A673 (cell line): ENCODE data around the gene EXOC3L4.

ENCODE experiments used
- CTCF ChIP-seq: fragments of 300-800, 200-600 bp; sonication (generic); conservative IDR thresholded peaks from 2 replicates; pipeline ENCODE4 v1.5.1; 2017; ENCODE audit warnings: low read depth, mild to moderate bottlenecking, antibody characterized with exemption, low read length, moderate library complexity, mixed read lengths
- EZH2 ChIP-seq: fragments of 200-600 bp; sonication (generic); IDR thresholded peaks from 2 replicates; pipeline ENCODE4 v1.6.1; 2017; ENCODE audit warnings: borderline replicate concordance, low read depth, mild to moderate bottlenecking, mixed read lengths, antibody characterized with exemption, low read length; ENCODE audit not compliant: poor library complexity, severe bottlenecking

- no peak for TF ChIP-seq CTCF
- TF ChIP-seq EZH2, result no peak
Measured at GRCh38 chr14:103105580-103106150, 11.1 kb downstream of the EXOC3L4 start.
